ENCODE data around the gene NAA40. TPM values are rescaled to one million over a fixed set of nuclear protein-coding genes. Genes with fewer than 3 reads are reported as not detected.
A peak's percentile ranks its signal among the peaks of the same experiment; 100 is the strongest.

The NAA40 gene
- total and polyA plus RNA-seq, 2 of the 13 experiments (the other 11 are each of a cell fraction or from before 2014, with no cell fraction given) = 11.1 to 17.9 TPM

- peak; percentile 21; the same call in 1 of the 2 replicates for TF ChIP-seq ZMAT3 (CRISPR knock-in tag; conservative IDR thresholded peaks at IDR 0.05)
- TF ChIP-seq SP4 (CRISPR knock-in tag; IDR thresholded peaks at IDR 0.05) = peak; percentile 95
- TF ChIP-seq HOXD1 (CRISPR knock-in tag; IDR thresholded peaks at IDR 0.05) = 0 out of 2 replicates have a peak, but pooled peaks have one; percentile 30
- peak; percentile 66 for TF ChIP-seq HNRNPLL (IDR thresholded peaks at IDR 0.05; ENCODE audit: low read depth, low read length, poor library complexity, severe bottlenecking)
- peak; percentile 74 for TF ChIP-seq GMEB1 (CRISPR knock-in tag; IDR thresholded peaks at IDR 0.05; ENCODE audit: borderline replicate concordance)
- peak; percentile 30; the same call in 1 of the 2 replicates for TF ChIP-seq ZNF609 (CRISPR knock-in tag; IDR thresholded peaks at IDR 0.05; ENCODE audit: borderline replicate concordance)
- peak in 1 of 2 experiments; percentile 90; a peak in 1 of 4 replicates for TF ChIP-seq KLF16 (CRISPR knock-in tag; IDR thresholded peaks at IDR 0.05)
- peak; percentile 92 for TF ChIP-seq ZSCAN25 (CRISPR knock-in tag; IDR thresholded peaks at IDR 0.05)
- TF ChIP-seq UBTF (CRISPR knock-in tag; IDR thresholded peaks at IDR 0.05) = peak; percentile 63; the same call in 1 of the 2 replicates
- TF ChIP-seq POLR2A (IDR thresholded peaks at IDR 0.05; ENCODE audit: insufficient read depth in 1 of 2, low read depth in 2 of 2, low read length in 2 of 2) = peak; percentile 45 to 63; a peak in 3 of 4 replicates
- TF ChIP-seq TEAD3 (CRISPR knock-in tag; optimal IDR thresholded peaks at IDR 0.05; ENCODE audit: borderline replicate concordance) = peak; percentile 36
- peak; percentile 18; the same call in 1 of the 2 replicates for TF ChIP-seq FOXO1 (CRISPR knock-in tag; IDR thresholded peaks at IDR 0.05)
These were observed at the start of gene NAA40 (continued) for GRCh38 chr11:63938479-63939396.
